Astrocyte (in vitro differentiated cells and primary cell): ENCODE results near the gene DLST.

ENCODE experiments used
- EZH2 ChIP-seq: IDR thresholded peaks from 2 replicates; pipeline ENCODE4 v1.6.1; 2012; ENCODE audit warnings: mild to moderate bottlenecking, low read length, inconsistent platforms; ENCODE audit not compliant: insufficient read depth
- TF ChIP-seq, protein P1 (sequence below): IDR thresholded peaks from 2 replicates; pipeline ENCODE4 v1.5.1; 2011; ENCODE audit warnings: low read depth, mild to moderate bottlenecking, inconsistent platforms, low read length, moderate library complexity; ENCODE audit not compliant: insufficient read depth

DNA sequence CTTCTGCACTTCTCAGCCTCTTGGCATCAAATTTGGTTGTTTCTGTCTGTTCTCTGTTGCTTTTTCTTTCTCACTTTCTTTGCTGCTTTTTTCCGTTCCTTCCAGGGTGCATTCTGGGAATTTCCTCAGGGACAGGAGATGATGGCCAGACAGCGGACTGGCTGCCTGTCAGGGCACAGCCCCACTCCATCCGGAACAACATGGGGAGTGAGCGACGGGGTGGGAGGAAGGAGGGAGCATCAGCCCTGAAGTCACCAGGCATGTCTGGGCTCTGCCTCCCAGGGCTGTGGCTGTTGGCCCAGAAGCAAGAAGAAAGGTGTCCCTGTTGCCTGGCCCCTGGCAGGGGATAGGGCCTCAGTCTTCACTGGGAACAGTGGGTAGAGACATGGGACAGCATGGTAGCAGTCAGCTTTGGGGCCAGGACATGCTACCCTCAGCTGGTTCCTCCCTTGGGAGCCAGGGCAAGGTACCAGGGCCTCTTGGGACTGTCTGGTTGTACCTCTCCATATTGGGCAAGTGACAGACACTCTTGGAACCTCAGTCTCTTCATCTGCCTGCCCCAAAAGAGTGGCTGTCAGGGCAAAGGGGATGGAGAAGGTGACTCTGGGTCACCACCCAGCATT, 65.1 kb downstream of the DLST start:
- TF ChIP-seq, protein P1, sequence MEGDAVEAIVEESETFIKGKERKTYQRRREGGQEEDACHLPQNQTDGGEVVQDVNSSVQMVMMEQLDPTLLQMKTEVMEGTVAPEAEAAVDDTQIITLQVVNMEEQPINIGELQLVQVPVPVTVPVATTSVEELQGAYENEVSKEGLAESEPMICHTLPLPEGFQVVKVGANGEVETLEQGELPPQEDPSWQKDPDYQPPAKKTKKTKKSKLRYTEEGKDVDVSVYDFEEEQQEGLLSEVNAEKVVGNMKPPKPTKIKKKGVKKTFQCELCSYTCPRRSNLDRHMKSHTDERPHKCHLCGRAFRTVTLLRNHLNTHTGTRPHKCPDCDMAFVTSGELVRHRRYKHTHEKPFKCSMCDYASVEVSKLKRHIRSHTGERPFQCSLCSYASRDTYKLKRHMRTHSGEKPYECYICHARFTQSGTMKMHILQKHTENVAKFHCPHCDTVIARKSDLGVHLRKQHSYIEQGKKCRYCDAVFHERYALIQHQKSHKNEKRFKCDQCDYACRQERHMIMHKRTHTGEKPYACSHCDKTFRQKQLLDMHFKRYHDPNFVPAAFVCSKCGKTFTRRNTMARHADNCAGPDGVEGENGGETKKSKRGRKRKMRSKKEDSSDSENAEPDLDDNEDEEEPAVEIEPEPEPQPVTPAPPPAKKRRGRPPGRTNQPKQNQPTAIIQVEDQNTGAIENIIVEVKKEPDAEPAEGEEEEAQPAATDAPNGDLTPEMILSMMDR: no peak
- TF ChIP-seq EZH2: no peak
